ENCODE measurements around the gene CHGA.

CHGA gene

GRCh38 chr14:92900660-92901059, 22.3 kb upstream of the CHGA start:
- no peaks in the 10 kb centered on the region for H3K9me2 ChIP-seq (replicated peaks; ENCODE audit: control insufficient read depth, low read length)
- no peak overlapping the region for H3K27ac ChIP-seq (ENCODE audit: low read depth, low read length)
- H3K36me3 ChIP-seq (ENCODE audit: control insufficient read depth, low read length), result no peaks in the 10 kb centered on the region
- H4K20me1 ChIP-seq (ENCODE audit: control insufficient read depth, insufficient read depth, low read depth, low read length), result no peaks in the 10 kb centered on the region
- H3F3A ChIP-seq (ENCODE audit: control insufficient read depth, insufficient read depth), result no peaks in the 10 kb centered on the region
- TF ChIP-seq CTCF (IDR thresholded peaks at IDR 0.05; ENCODE audit: low read depth, low read length, poor library complexity, severe bottlenecking) (no peak), EZH2phosphoT487 (IDR thresholded peaks at IDR 0.05; ENCODE audit: borderline replicate concordance, low read length) (no peak)
- no peaks in the 10 kb centered on the region for H3K9me3 ChIP-seq (ENCODE audit: control insufficient read depth, insufficient read depth, low read length)
- H3K4me1 ChIP-seq (ENCODE audit: control insufficient read depth, low read length), result 0 out of 2 replicates have a peak, but pooled peaks cover 3% of the 10 kb centered on the region
- no peak overlapping the region for H3K4me2 ChIP-seq (ENCODE audit: low read length)
- no peaks in the 10 kb centered on the region for H3K79me2 ChIP-seq (ENCODE audit: control insufficient read depth, low read length)
- no peak overlapping the region for H3K4me3 ChIP-seq (ENCODE audit: low read length)
- no peaks in the 10 kb centered on the region for H3K27me3 ChIP-seq (ENCODE audit: control insufficient read depth, low read length)

- Histone ChIP-seq H3K36me3 (ENCODE audit: control insufficient read depth, low read length) (no peaks in the 10 kb centered on the region), H3K4me2 (ENCODE audit: low read length) (no peak overlapping the region), H3K4me3 (ENCODE audit: low read length) (no peak overlapping the region), H3K9me3 (ENCODE audit: control insufficient read depth, insufficient read depth, low read length) (no peaks in the 10 kb centered on the region), H3K27ac (ENCODE audit: low read depth, low read length) (no peak overlapping the region), H3K79me2 (ENCODE audit: control insufficient read depth, low read length) (no peaks in the 10 kb centered on the region), H3F3A (ENCODE audit: control insufficient read depth, insufficient read depth) (no peaks in the 10 kb centered on the region), H3K9me2 (replicated peaks; ENCODE audit: control insufficient read depth, low read length) (no peaks in the 10 kb centered on the region), H3K27me3 (ENCODE audit: control insufficient read depth, low read length) (no peaks in the 10 kb centered on the region), H3K4me1 (ENCODE audit: control insufficient read depth, low read length) (0 out of 2 replicates have a peak, but pooled peaks cover 3% of the 10 kb centered on the region), H4K20me1 (ENCODE audit: control insufficient read depth, insufficient read depth, low read depth, low read length) (no peaks in the 10 kb centered on the region)
- TF ChIP-seq CTCF (IDR thresholded peaks at IDR 0.05; ENCODE audit: low read depth, low read length, poor library complexity, severe bottlenecking), result no peak
- no peak for TF ChIP-seq EZH2phosphoT487 (IDR thresholded peaks at IDR 0.05; ENCODE audit: borderline replicate concordance, low read length)
These were observed 20.8 kb upstream of the CHGA start for GRCh38 chr14:92902191-92902590.

GRCh38 chr14:92902726-92903125, 20.2 kb upstream of the CHGA start:
- TF ChIP-seq CTCF (IDR thresholded peaks at IDR 0.05; ENCODE audit: low read depth, low read length, poor library complexity, severe bottlenecking) (no peak), EZH2phosphoT487 (IDR thresholded peaks at IDR 0.05; ENCODE audit: borderline replicate concordance, low read length) (no peak)

More at GRCh38 chr14:92902726-92903125, 20.2 kb upstream of the CHGA start:
- Histone ChIP-seq H3K4me3 (ENCODE audit: low read length) (no peak overlapping the region), H3F3A (ENCODE audit: control insufficient read depth, insufficient read depth) (no peaks in the 10 kb centered on the region), H3K9me3 (ENCODE audit: control insufficient read depth, insufficient read depth, low read length) (no peaks in the 10 kb centered on the region), H3K9me2 (replicated peaks; ENCODE audit: control insufficient read depth, low read length) (no peaks in the 10 kb centered on the region), H3K27me3 (ENCODE audit: control insufficient read depth, low read length) (no peaks in the 10 kb centered on the region), H3K79me2 (ENCODE audit: control insufficient read depth, low read length) (no peaks in the 10 kb centered on the region), H3K36me3 (ENCODE audit: control insufficient read depth, low read length) (no peaks in the 10 kb centered on the region), H3K27ac (ENCODE audit: low read depth, low read length) (no peak overlapping the region), H3K4me1 (ENCODE audit: control insufficient read depth, low read length) (0 out of 2 replicates have a peak, but pooled peaks cover 3% of the 10 kb centered on the region), H4K20me1 (ENCODE audit: control insufficient read depth, insufficient read depth, low read depth, low read length) (no peaks in the 10 kb centered on the region), H3K4me2 (ENCODE audit: low read length) (no peak overlapping the region)

Measured in DOHH2 (cell line).